Activated naive CD4-positive, alpha-beta T cell treated with anti-CD3 and anti-CD28 coated beads for 36 hours (primary cell): ENCODE measurements around the gene CSNK1G2. TPM values are rescaled to one million over a fixed set of nuclear protein-coding genes. Genes with fewer than 3 reads are reported as not detected.

Source experiments
- CTCF ChIA-PET: fragments of 350-600 bp; sonication (Branson Sonifier 250); formaldehyde crosslinking; loops from one replicate; lab custom pipeline; 2021; ENCODE audit warnings: antibody characterized with exemption; lab: Charles Lee
- DNase-seq: peaks from one replicate; pipeline ENCODE4 v3.0.0-alpha.2; 2020
- H3K27ac Mint-ChIP-seq: one replicate; pipeline ENCODE4 v1.8.0; 2021; ENCODE audit warnings: mild to moderate bottlenecking, mixed read lengths
- H3K27me3 Mint-ChIP-seq: one replicate; pipeline ENCODE4 v1.8.0; 2021; ENCODE audit warnings: low read depth, mixed read lengths
- H3K36me3 Mint-ChIP-seq: one replicate; pipeline ENCODE4 v1.8.0; 2021; ENCODE audit warnings: low read depth, mixed read lengths
- H3K4me1 Mint-ChIP-seq: one replicate; pipeline ENCODE4 v1.8.0; 2021; ENCODE audit warnings: low read depth, mixed read lengths
- H3K4me3 Mint-ChIP-seq: one replicate; pipeline ENCODE4 v1.8.0; 2021; ENCODE audit warnings: mild to moderate bottlenecking, moderate library complexity, mixed read lengths
- H3K9me3 Mint-ChIP-seq: one replicate; pipeline ENCODE4 v1.8.0; 2021; ENCODE audit warnings: mixed read lengths
- intact Hi-C: fragments of 100-400 bp; cut with micrococcal nuclease; formaldehyde crosslinking; loops from one replicate; pipeline ENCODE4 v1.15.1; 2023
- total RNA-seq, 2 experiments: library from RNA; stranded (reverse); gene quantifications; one replicate each; pipeline ENCODE4 v1.2.3, GENCODE V29; 2021

The CSNK1G2 gene
- total RNA-seq, 2 experiments from 2014 or later: 50.6 to 51.0 TPM

- Mint-ChIP-seq H3K9me3 (peaks cover 3% of the 10 kb centered on the region), H3K27ac (no peak overlapping the region), H3K36me3 (peaks cover 6% of the 10 kb centered on the region), H3K4me3 (peak overlapping the region; percentile 29), H3K27me3 (no peaks in the 10 kb centered on the region), H3K4me1 (peaks cover 12% of the 10 kb centered on the region)
- intact Hi-C loops: loop anchor here (10.0 kb wide), 1 partner anchor 221 kb away; the partner anchor contains the start of genes PLEKHJ1 and SF3A2
- DNase-seq: no peak
- CTCF ChIA-PET: no interaction called here
These were observed 72.7 kb downstream of the CSNK1G2 start for GRCh38 chr19:2013683-2013961.

- no peak for DNase-seq
- intact Hi-C loops: loop anchor here (10.0 kb wide), 1 partner anchor 221 kb away; the partner anchor contains the start of genes PLEKHJ1 and SF3A2
- CTCF ChIA-PET: no interaction called here
- H3K36me3 Mint-ChIP-seq: peaks cover 6% of the 10 kb centered on the region
- H3K27me3 Mint-ChIP-seq: no peaks in the 10 kb centered on the region
- peaks cover 12% of the 10 kb centered on the region for H3K4me1 Mint-ChIP-seq
- peak overlapping the region; percentile 29 for H3K4me3 Mint-ChIP-seq
- H3K9me3 Mint-ChIP-seq: peaks cover 3% of the 10 kb centered on the region
- H3K27ac Mint-ChIP-seq: no peak overlapping the region
These were observed 73.2 kb downstream of the CSNK1G2 start for GRCh38 chr19:2014131-2014571.

GRCh38 chr19:2014731-2015607 lies 74.0 kb downstream of the CSNK1G2 start:
- Mint-ChIP-seq H3K27ac (no peak overlapping the region), H3K27me3 (no peaks in the 10 kb centered on the region), H3K9me3 (peaks cover 3% of the 10 kb centered on the region), H3K4me3 (peak overlapping the region; percentile 66), H3K36me3 (peaks cover 6% of the 10 kb centered on the region), H3K4me1 (peaks cover 17% of the 10 kb centered on the region)
- intact Hi-C loops: loop anchor here (5.0 to 10.0 kb wide), 4 partner anchors 67 to 220 kb away; partner anchors contain the start of genes ADAT3, AP3D1, PLEKHJ1 and SCAMP4
- DNase-seq: no peak
- CTCF ChIA-PET: no interaction called here

- H3K9me3 Mint-ChIP-seq: peaks cover 3% of the 10 kb centered on the region
- peak within 1 kb of the TSS; percentile 66 for H3K4me3 Mint-ChIP-seq
- peaks cover 17% of the 10 kb centered on the region for H3K4me1 Mint-ChIP-seq
- CTCF ChIA-PET: no interaction called here
- peak within 1 kb of the TSS; percentile 47 for H3K27ac Mint-ChIP-seq
- intact Hi-C loops: loop anchor here (5.0 to 10.0 kb wide), 4 partner anchors 67 to 219 kb away; partner anchors contain the start of genes ADAT3, AP3D1, PLEKHJ1 and SCAMP4
- no peaks in the 10 kb centered on the region for H3K27me3 Mint-ChIP-seq
- DNase-seq: peak; percentile 72
- peaks cover 6% of the 10 kb centered on the region for H3K36me3 Mint-ChIP-seq
These were observed 74.6 kb downstream of the CSNK1G2 start, which contains the start of gene BTBD2 for GRCh38 chr19:2015608-2015950. Gene BTBD2, minus strand, starts transcription at chr19:2015714. Its CDS starts 11 bp downstream, at chr19:2015703.

- Mint-ChIP-seq H3K36me3 (peaks cover 4% of the 10 kb centered on the region), H3K27ac (peak overlapping the region; percentile 47), H3K9me3 (peaks cover 3% of the 10 kb centered on the region), H3K4me3 (peak overlapping the region; percentile 59), H3K4me1 (peaks cover 17% of the 10 kb centered on the region), H3K27me3 (no peaks in the 10 kb centered on the region)
- CTCF ChIA-PET: interaction anchor here (0.6 to 0.7 kb wide), 2 partner anchors 119 to 849 kb away, joined by 3 to 5 read pairs; no protein-coding TSS in a partner anchor
- intact Hi-C loops: loop anchor here (5.0 to 10.0 kb wide), 4 partner anchors 66 to 219 kb away; partner anchors contain the start of genes ADAT3, AP3D1, PLEKHJ1 and SCAMP4
- peak; percentile 77 for DNase-seq
These were observed 75.3 kb downstream of the CSNK1G2 start for GRCh38 chr19:2016041-2016807.

GRCh38 chr19:2018752-2019151 lies 77.8 kb downstream of the CSNK1G2 start:
- CTCF ChIA-PET: interaction anchor here (0.6 to 2.4 kb wide), 12 partner anchors 9 to 143 kb away, joined by 3 to 9 read pairs (median 6); no protein-coding TSS in a partner anchor
- Mint-ChIP-seq H3K27ac (no peak overlapping the region), H3K27me3 (no peaks in the 10 kb centered on the region), H3K36me3 (no peaks in the 10 kb centered on the region), H3K4me3 (no peak overlapping the region), H3K9me3 (no peaks in the 10 kb centered on the region), H3K4me1 (peaks cover 12% of the 10 kb centered on the region)
- intact Hi-C loops: loop anchor here (1.0 to 10.0 kb wide), 6 partner anchors 51 to 216 kb away; partner anchors contain the start of genes ADAT3, AP3D1, IZUMO4 and MOB3A
- no peak for DNase-seq

GRCh38 chr19:2021453-2022140 lies 80.6 kb downstream of the CSNK1G2 start:
- H3K9me3 Mint-ChIP-seq: peaks cover 4% of the 10 kb centered on the region
- CTCF ChIA-PET: interaction anchor here (0.6 to 1.8 kb wide), 3 partner anchors 17 to 47 kb away, joined by 3 to 10 read pairs (median 5); no protein-coding TSS in a partner anchor
- H3K4me1 Mint-ChIP-seq: peaks cover 7% of the 10 kb centered on the region
- no peak for DNase-seq
- peaks cover 3% of the 10 kb centered on the region for H3K36me3 Mint-ChIP-seq
- H3K27ac Mint-ChIP-seq: no peak overlapping the region
- H3K27me3 Mint-ChIP-seq: no peaks in the 10 kb centered on the region
- intact Hi-C loops: no loop called here
- no peak overlapping the region for H3K4me3 Mint-ChIP-seq

GRCh38 chr19:2022289-2022688 lies 81.3 kb downstream of the CSNK1G2 start:
- DNase-seq: no peak
- intact Hi-C loops: no loop called here
- no peak overlapping the region for H3K4me3 Mint-ChIP-seq
- CTCF ChIA-PET: no interaction called here
- peaks cover 5% of the 10 kb centered on the region for H3K4me1 Mint-ChIP-seq
- peaks cover 3% of the 10 kb centered on the region for H3K36me3 Mint-ChIP-seq
- H3K27me3 Mint-ChIP-seq: no peaks in the 10 kb centered on the region
- no peak overlapping the region for H3K27ac Mint-ChIP-seq
- peaks cover 4% of the 10 kb centered on the region for H3K9me3 Mint-ChIP-seq

- intact Hi-C loops: no loop called here
- Mint-ChIP-seq H3K4me1 (peaks cover 3% of the 10 kb centered on the region), H3K4me3 (no peak overlapping the region), H3K36me3 (peaks cover 3% of the 10 kb centered on the region), H3K27me3 (no peaks in the 10 kb centered on the region), H3K9me3 (peaks cover 4% of the 10 kb centered on the region), H3K27ac (no peak overlapping the region)
- CTCF ChIA-PET: interaction anchor here (1.0 kb wide), 1 partner anchor 43 kb away, joined by 3 read pairs; no protein-coding TSS in a partner anchor
- DNase-seq: no peak
These were observed 85.8 kb downstream of the CSNK1G2 start for GRCh38 chr19:2026770-2027169.

- Mint-ChIP-seq H3K9me3 (peaks cover 4% of the 10 kb centered on the region), H3K27me3 (no peaks in the 10 kb centered on the region), H3K27ac (no peak overlapping the region), H3K4me3 (no peak overlapping the region), H3K4me1 (peaks cover 9% of the 10 kb centered on the region), H3K36me3 (peaks cover 3% of the 10 kb centered on the region)
- DNase-seq: no peak
- intact Hi-C loops: no loop called here
- CTCF ChIA-PET: interaction anchor here (1.0 to 1.8 kb wide), 2 partner anchors 9 to 42 kb away, joined by 3 to 5 read pairs; no protein-coding TSS in a partner anchor
These were observed 86.4 kb downstream of the CSNK1G2 start for GRCh38 chr19:2027361-2027760.
